Measurements from ENCODE around the gene TRRAP.

- TF ChIP-seq CTCF (conservative IDR thresholded peaks at IDR 0.05; ENCODE audit: low read depth, low read length) (no peak), POLR2A (IDR thresholded peaks at IDR 0.05; ENCODE audit: low read depth, low read length) (no peak), MXI1 (IDR thresholded peaks at IDR 0.05; ENCODE audit: borderline replicate concordance, low read depth, low read length) (no peak), ELK1 (IDR thresholded peaks at IDR 0.05; ENCODE audit: borderline replicate concordance, low read depth, low read length) (no peak), RAD21 (IDR thresholded peaks at IDR 0.05; ENCODE audit: low read length) (no peak), USF2 (IDR thresholded peaks at IDR 0.05; ENCODE audit: low read depth, low read length) (no peak), RCOR1 (IDR thresholded peaks at IDR 0.05; ENCODE audit: insufficient replicate concordance, low read length) (no peak), BHLHE40 (IDR thresholded peaks at IDR 0.05; ENCODE audit: low read depth, low read length) (no peak), MAFK (IDR thresholded peaks at IDR 0.05; ENCODE audit: low read depth, low read length) (no peak), MAZ (IDR thresholded peaks at IDR 0.05; ENCODE audit: borderline replicate concordance, low read depth, low read length) (no peak)
These were observed 24.9 kb downstream of the TRRAP start for GRCh38 chr7:98903246-98903645.
